H9 (cell line): ENCODE data around the gene RASA3. TPM values are rescaled to one million over a fixed set of nuclear protein-coding genes. Genes with fewer than 3 reads are reported as not detected.

ENCODE experiments used
- DNase-seq: peaks from one replicate; pipeline ENCODE4 v3.0.0-alpha.2; 2017
- H2AFZ ChIP-seq: one replicate; pipeline ENCODE4 v1.6.1; 2013; ENCODE audit warnings: mild to moderate bottlenecking, low read length, control low read depth, moderate library complexity
- H2AK5ac ChIP-seq: 2 replicates; pipeline ENCODE4 v1.6.1; 2013; ENCODE audit warnings: low read length, control low read depth, mixed read lengths; ENCODE audit not compliant: insufficient read length
- H2BK120ac ChIP-seq: one replicate; pipeline ENCODE4 v1.6.1; 2013; ENCODE audit warnings: low read depth, mild to moderate bottlenecking, low read length, control low read depth, inconsistent platforms; ENCODE audit not compliant: poor library complexity, severe bottlenecking
- H2BK12ac ChIP-seq: 2 replicates; pipeline ENCODE4 v1.6.1; 2013; ENCODE audit warnings: low read length, control low read depth, mixed read lengths, low read depth; ENCODE audit not compliant: insufficient read length
- H2BK15ac ChIP-seq: 2 replicates; pipeline ENCODE4 v1.6.1; 2013; ENCODE audit warnings: low read depth, low read length, control low read depth
- H2BK20ac ChIP-seq: one replicate; pipeline ENCODE4 v1.6.1; 2013; ENCODE audit warnings: low read depth, mild to moderate bottlenecking, low read length, control low read depth, inconsistent platforms; ENCODE audit not compliant: poor library complexity, severe bottlenecking
- H2BK5ac ChIP-seq: 2 replicates; pipeline ENCODE4 v1.6.1; 2013; ENCODE audit warnings: low read length, control low read depth, mixed read lengths; ENCODE audit not compliant: insufficient read length
- H3K14ac ChIP-seq: 2 replicates; pipeline ENCODE4 v1.6.1; 2013; ENCODE audit warnings: low read length, control low read depth; ENCODE audit not compliant: insufficient read depth
- H3K18ac ChIP-seq: 2 replicates; pipeline ENCODE4 v1.6.1; 2013; ENCODE audit warnings: low read depth, mild to moderate bottlenecking, mixed read lengths, low read length, control low read depth; ENCODE audit not compliant: insufficient read length
- H3K23ac ChIP-seq: 2 replicates; pipeline ENCODE4 v1.6.1; 2013; ENCODE audit warnings: low read length, control low read depth, mixed read lengths, low read depth; ENCODE audit not compliant: insufficient read length
- H3K23me2 ChIP-seq: 2 replicates; pipeline ENCODE4 v1.6.1; 2013; ENCODE audit warnings: low read depth, mild to moderate bottlenecking, mixed read lengths, low read length, control low read depth; ENCODE audit not compliant: insufficient read length, poor library complexity, severe bottlenecking
- H3K27ac ChIP-seq: 2 replicates; pipeline ENCODE4 v1.5.1; 2013; ENCODE audit warnings: low read length, control low read depth, mixed read lengths, low read depth; ENCODE audit not compliant: insufficient read length
- H3K27me3 ChIP-seq: 2 replicates; pipeline ENCODE4 v1.6.1; 2013; ENCODE audit warnings: low read length, control low read depth, inconsistent platforms; ENCODE audit not compliant: insufficient read depth
- H3K4ac ChIP-seq: 2 replicates; pipeline ENCODE4 v1.6.1; 2013; ENCODE audit warnings: low read depth, mild to moderate bottlenecking, control low read depth, inconsistent platforms, low read length, moderate library complexity
- H3K4me1 ChIP-seq: 2 replicates; pipeline ENCODE4 v1.6.1; 2013; ENCODE audit warnings: low read length, control low read depth, inconsistent platforms; ENCODE audit not compliant: insufficient read depth
- H3K4me2 ChIP-seq: 2 replicates; pipeline ENCODE4 v1.6.1; 2013; ENCODE audit warnings: low read length, control low read depth, mixed read lengths; ENCODE audit not compliant: insufficient read length, insufficient read depth
- H3K56ac ChIP-seq: 2 replicates; pipeline ENCODE4 v1.6.1; 2013; ENCODE audit warnings: low read depth, mild to moderate bottlenecking, mixed read lengths, low read length, control low read depth; ENCODE audit not compliant: insufficient read length
- H3K79me1 ChIP-seq: 2 replicates; pipeline ENCODE4 v1.6.1; 2013; ENCODE audit warnings: low read depth, mild to moderate bottlenecking, moderate library complexity, low read length, control low read depth, inconsistent platforms; ENCODE audit not compliant: insufficient read depth, poor library complexity, severe bottlenecking
- H3K79me2 ChIP-seq: 2 replicates; pipeline ENCODE4 v1.6.1; 2013; ENCODE audit warnings: low read length, control low read depth, inconsistent platforms; ENCODE audit not compliant: insufficient read depth
- H3K9ac ChIP-seq: 2 replicates; pipeline ENCODE4 v1.6.1; 2013; ENCODE audit warnings: low read length, control low read depth, mixed read lengths; ENCODE audit not compliant: insufficient read length; ENCODE audit errors: extremely low read depth
- H3K9me3 ChIP-seq: one replicate; pipeline ENCODE4 v1.6.1; 2013; ENCODE audit warnings: low read depth, low read length, inconsistent platforms; ENCODE audit not compliant: control insufficient read depth
- H3T11ph ChIP-seq: one replicate; pipeline ENCODE4 v1.6.1; 2013; ENCODE audit warnings: mild to moderate bottlenecking, low read length, control low read depth, inconsistent platforms
- H4K20me1 ChIP-seq: one replicate; pipeline ENCODE4 v1.6.1; 2013; ENCODE audit not compliant: control insufficient read depth, insufficient read length, insufficient read depth
- H4K5ac ChIP-seq: 2 replicates; pipeline ENCODE4 v1.6.1; 2013; ENCODE audit warnings: low read depth, mild to moderate bottlenecking, mixed read lengths, low read length, control low read depth; ENCODE audit not compliant: insufficient read length
- H4K8ac ChIP-seq: replicated peaks from 2 replicates; pipeline ENCODE4 v1.6.1; 2013; ENCODE audit warnings: low read length, control low read depth, mixed read lengths, low read depth; ENCODE audit not compliant: insufficient read length
- H4K91ac ChIP-seq: 2 replicates; pipeline ENCODE4 v1.6.1; 2013; ENCODE audit warnings: low read depth, mild to moderate bottlenecking, moderate library complexity, mixed read lengths, low read length, control low read depth; ENCODE audit not compliant: insufficient read length
- H3K27ac Mint-ChIP-seq, 3 experiments: 2 replicates in 2 of 3; 3 replicates in 1 of 3; pipeline ENCODE4 v1.8.0; 2020 to 2021; ENCODE audit warnings: mixed read lengths in 3 of 3, mild to moderate bottlenecking in 1 of 3, moderate library complexity in 1 of 3
- H3K27me3 Mint-ChIP-seq: 2 replicates; pipeline ENCODE4 v1.8.0; 2021; ENCODE audit warnings: low read depth, mild to moderate bottlenecking, moderate library complexity, mixed read lengths
- H3K36me3 Mint-ChIP-seq, 3 experiments: 2 replicates in 2 of 3; 3 replicates in 1 of 3; pipeline ENCODE4 v1.8.0; 2020 to 2021; ENCODE audit warnings: low read depth in 3 of 3, mixed read lengths in 3 of 3; ENCODE audit not compliant: insufficient read depth in 1 of 3
- H3K4me1 Mint-ChIP-seq, 2 experiments: 2 replicates each; pipeline ENCODE4 v1.8.0; 2020; ENCODE audit warnings: mixed read lengths in 2 of 2
- H3K4me3 Mint-ChIP-seq, 2 experiments: 2 replicates in 1 of 2; 3 replicates in 1 of 2; pipeline ENCODE4 v1.8.0; 2020 to 2021; ENCODE audit warnings: mild to moderate bottlenecking in 2 of 2, mixed read lengths in 2 of 2, moderate library complexity in 1 of 2
- H3K9me3 Mint-ChIP-seq, 2 experiments: 2 replicates in 1 of 2; 3 replicates in 1 of 2; pipeline ENCODE4 v1.8.0; 2020; ENCODE audit warnings: mild to moderate bottlenecking in 2 of 2, mixed read lengths in 2 of 2, moderate library complexity in 1 of 2
- CTCF ChIP-seq: fragments of 200-600 bp; sonication (generic); conservative IDR thresholded peaks from 3 replicates; pipeline ENCODE4 v1.8.0; 2021; ENCODE audit warnings: antibody characterized with exemption, mild to moderate bottlenecking
- WGBS: extraction: QIAGEN DNeasy Blood & Tissue Kit; methylation state at CpG from one replicate; pipeline ENCODE4 v1.1.7; 2013; ENCODE audit warnings: missing lambda C conversion rate, low lambda C conversion rate, mixed read lengths; ENCODE audit not compliant: insufficient read length; ENCODE audit errors: extremely low coverage; 5-methylcytosine and 5-hydroxymethylcytosine counted together
- total RNA-seq: library from RNA; stranded (reverse); gene quantifications from 2 replicates; pipeline ENCODE4 v1.2.1, GENCODE V29; 2021

RASA3 gene
- total RNA-seq, 1 experiment from 2014 or later = 12.3 TPM

- Histone ChIP-seq H2AFZ (no peak overlapping the region), H3K9me3 (no peaks in the 10 kb centered on the region), H3K23ac (no peak overlapping the region), H2BK12ac (peak overlapping the region; percentile 38), H2BK120ac (no peak overlapping the region), H2AK5ac (no peak overlapping the region), H3K4ac (no peak overlapping the region), H4K20me1 (no peaks in the 10 kb centered on the region), H3K56ac (no peak overlapping the region), H4K8ac (no peak overlapping the region), H3K27me3 (no peaks in the 10 kb centered on the region), H3K23me2 (no peaks in the 10 kb centered on the region), H3K4me1 (no peaks in the 10 kb centered on the region; the same call in 1 of the 2 replicates), H3K18ac (peak overlapping the region; percentile 73), H3K4me2 (peak overlapping the region; percentile 22), H3K79me2 (peaks cover 3% of the 10 kb centered on the region; the same call in 1 of the 2 replicates), H3T11ph (no peak overlapping the region), H3K27ac (peak overlapping the region; percentile 76), H4K5ac (no peak overlapping the region), H4K91ac (peak overlapping the region; percentile 27), H3K79me1 (no peaks in the 10 kb centered on the region), H2BK20ac (no peak overlapping the region), H2BK15ac (no peak overlapping the region), H3K9ac (no peak overlapping the region), H3K14ac (no peak overlapping the region), H2BK5ac (no peak overlapping the region)
- peak overlapping the region; percentile 53 to 71 for H3K4me3 Mint-ChIP-seq
- H3K27me3 Mint-ChIP-seq = no peaks in the 10 kb centered on the region; the same call in 1 of the 2 replicates
- H3K4me1 Mint-ChIP-seq = peaks cover 40% of the 10 kb centered on the region in 2 experiments
- peaks cover 3 to 11% (median 8%) of the 10 kb centered on the region in 3 experiments; a peak in 3 of 7 replicates for H3K36me3 Mint-ChIP-seq
- H3K27ac Mint-ChIP-seq = peak overlapping the region; percentile 24 to 53 (median 32); a peak in 6 of 7 replicates
- no CpG with 5 or more reads among the region's 11 CpGs for WGBS
- TF ChIP-seq CTCF = no peak
- DNase-seq = no peak
- H3K9me3 Mint-ChIP-seq = peaks cover 0 to 7% of the 10 kb centered on the region in 2 experiments; a peak in 3 of 5 replicates
Measured at GRCh38 chr13:114118511-114119123, 13.8 kb downstream of the RASA3 start.
